H1 (cell line): ENCODE data around the gene MS4A7. TPM values are rescaled to one million over a fixed set of nuclear protein-coding genes. Genes with fewer than 3 reads are reported as not detected.

Experiments
- CTCF ChIA-PET: fragments of 300-600 bp; sonication (Branson Sonifier 250); formaldehyde crosslinking; loops from one replicate; lab custom pipeline; 2021; ENCODE audit not compliant: partially characterized antibody; lab: Charles Lee
- POLR2A ChIA-PET: fragments of 300-600 bp; sonication (Branson Sonifier 250); formaldehyde crosslinking; loops from one replicate; lab custom pipeline; 2021; ENCODE audit warnings: inconsistent platforms; ENCODE audit not compliant: partially characterized antibody; lab: Charles Lee
- DNase-seq, 2 experiments: peaks; one replicate each; pipeline versions ENCODE4 v3.0.0 to v3.0.0-alpha.2; 2010 to 2022; ENCODE audit warnings: low spot score in 2 of 2, low read depth in 1 of 2, mixed read lengths in 1 of 2
- FAIRE-seq: peaks from 2 replicates; lab custom pipeline; 2011; peaks lifted over from hg19 to GRCh38; lab: Jason Lieb, UNC
- H2AFZ ChIP-seq: 2 replicates; pipeline ENCODE4 v1.8.1; 2012; ENCODE audit warnings: low read length, inconsistent platforms
- H2AK5ac ChIP-seq: 2 replicates; pipeline ENCODE4 v1.6.1; 2013; ENCODE audit warnings: low read depth, low read length
- H2BK120ac ChIP-seq: replicated peaks from 2 replicates; pipeline ENCODE3; 2013; ENCODE audit warnings: low read depth, low read length, inconsistent platforms
- H2BK12ac ChIP-seq: 2 replicates; pipeline ENCODE4 v1.6.1; 2013; ENCODE audit warnings: low read depth, low read length
- H2BK15ac ChIP-seq: 2 replicates; pipeline ENCODE4 v1.6.1; 2013; ENCODE audit warnings: low read length
- H2BK20ac ChIP-seq: 2 replicates; pipeline ENCODE4 v1.6.1; 2013; ENCODE audit warnings: low read length
- H2BK5ac ChIP-seq: 2 replicates; pipeline ENCODE4 v1.6.1; 2013; ENCODE audit warnings: low read depth, low read length
- H3K14ac ChIP-seq: 2 replicates; pipeline ENCODE4 v1.6.1; 2013; ENCODE audit warnings: inconsistent platforms; ENCODE audit not compliant: insufficient read length
- H3K18ac ChIP-seq: 2 replicates; pipeline ENCODE4 v1.6.1; 2013; ENCODE audit warnings: low read length; ENCODE audit errors: extremely low read depth
- H3K23ac ChIP-seq: 2 replicates; pipeline ENCODE4 v1.6.1; 2013; ENCODE audit warnings: inconsistent platforms; ENCODE audit not compliant: insufficient read length
- H3K23me2 ChIP-seq: 2 replicates; pipeline ENCODE4 v1.6.1; 2013; ENCODE audit warnings: low read depth, low read length
- H3K27ac ChIP-seq: 2 replicates; pipeline ENCODE4 v1.6.1; 2011; ENCODE audit warnings: low read depth, low read length, inconsistent platforms
- H3K27me3 ChIP-seq, 4 experiments: replicated peaks in 1 of 4; 1 replicate in 1 of 4; 2 replicates in 3 of 4; pipeline versions ENCODE4 v1.6.1 to v1.8.1; 2011 to 2013; ENCODE audit warnings: low read length in 3 of 4, mild to moderate bottlenecking in 3 of 4, inconsistent platforms in 2 of 4, mixed read lengths in 2 of 4, moderate library complexity in 1 of 4; ENCODE audit not compliant: control insufficient read depth in 3 of 4, insufficient read depth in 3 of 4; ENCODE audit errors: extremely low read depth in 1 of 4
- H3K36me3 ChIP-seq, 4 experiments: 2 replicates each; pipeline versions ENCODE4 v1.6.1 to v1.8.1; 2011 to 2013; ENCODE audit warnings: mild to moderate bottlenecking in 4 of 4, low read length in 3 of 4, moderate library complexity in 2 of 4, control low read depth in 1 of 4, inconsistent platforms in 1 of 4; ENCODE audit not compliant: insufficient read depth in 4 of 4, control insufficient read depth in 2 of 4
- H3K4ac ChIP-seq: replicated peaks from 2 replicates; pipeline ENCODE3; 2013; ENCODE audit warnings: low read length, low read depth, mixed read lengths, inconsistent platforms; ENCODE audit not compliant: insufficient read length
- H3K4me1 ChIP-seq, 4 experiments: replicated peaks in 1 of 4; 1 replicate in 1 of 4; 2 replicates in 3 of 4; pipeline versions ENCODE4 v1.6.1 to v1.8.1; 2011 to 2013; ENCODE audit warnings: low read length in 3 of 4, inconsistent platforms in 2 of 4, mixed read lengths in 1 of 4; ENCODE audit not compliant: insufficient read depth in 4 of 4, control insufficient read depth in 3 of 4
- H3K4me2 ChIP-seq, 2 experiments: 2 replicates each; pipeline versions ENCODE4 v1.6.1 to v1.8.1; 2011 to 2013; ENCODE audit warnings: low read depth in 2 of 2, low read length in 2 of 2, control low read depth in 1 of 2, inconsistent platforms in 1 of 2, mild to moderate bottlenecking in 1 of 2; ENCODE audit not compliant: insufficient read depth in 1 of 2
- H3K4me3 ChIP-seq, 4 experiments: fragments of 200-600, 300-600 bp in 1 of 4; sonication (generic), shearing (Covaris generic), sonication (Bioruptor Twin) in 1 of 4; 2 replicates each; pipeline versions ENCODE4 v1.5.1 to v1.8.1; 2011 to 2016; ENCODE audit warnings: low read length in 4 of 4, low read depth in 3 of 4, control low read depth in 2 of 4, inconsistent platforms in 2 of 4, mild to moderate bottlenecking in 2 of 4, mixed read lengths in 1 of 4, moderate library complexity in 1 of 4; ENCODE audit not compliant: insufficient read depth in 2 of 4; ENCODE audit errors: extremely low read depth in 1 of 4
- H3K56ac ChIP-seq: replicated peaks from 2 replicates; pipeline ENCODE3; 2013; ENCODE audit warnings: low read depth, mild to moderate bottlenecking, mixed read lengths, low read length, inconsistent platforms; ENCODE audit not compliant: insufficient read length
- H3K79me1 ChIP-seq: 2 replicates; pipeline ENCODE4 v1.6.1; 2013; ENCODE audit warnings: low read depth, low read length, control low read depth
- H3K79me2 ChIP-seq, 2 experiments: 2 replicates each; pipeline versions ENCODE4 v1.6.1 to v1.8.1; 2012 to 2013; ENCODE audit warnings: low read length in 2 of 2, mild to moderate bottlenecking in 2 of 2, inconsistent platforms in 1 of 2; ENCODE audit not compliant: insufficient read depth in 2 of 2, control insufficient read depth in 1 of 2
- H3K9ac ChIP-seq, 4 experiments: replicated peaks in 1 of 4; 1 replicate in 1 of 4; 2 replicates in 3 of 4; pipeline versions ENCODE4 v1.6.1 to v1.8.1; 2011 to 2013; ENCODE audit warnings: low read depth in 3 of 4, low read length in 3 of 4, control low read depth in 2 of 4, mild to moderate bottlenecking in 2 of 4, moderate library complexity in 2 of 4, inconsistent platforms in 1 of 4; ENCODE audit errors: extremely low read depth in 1 of 4
- H3K9me3 ChIP-seq, 2 experiments: 2 replicates each; pipeline versions ENCODE4 v1.6.1 to v1.8.1; 2012 to 2013; ENCODE audit warnings: mild to moderate bottlenecking in 2 of 2, moderate library complexity in 2 of 2, control low read depth in 1 of 2, inconsistent platforms in 1 of 2, low read depth in 1 of 2, low read length in 1 of 2, mixed read lengths in 1 of 2; ENCODE audit not compliant: insufficient read depth in 2 of 2
- H4K20me1 ChIP-seq, 2 experiments: replicated peaks in 1 of 2; 2 replicates each; pipeline versions ENCODE3 to v1.8.1; 2011 to 2013; ENCODE audit warnings: inconsistent platforms in 2 of 2, low read length in 2 of 2, mild to moderate bottlenecking in 1 of 2; ENCODE audit not compliant: insufficient read depth in 2 of 2, control insufficient read depth in 1 of 2
- H4K5ac ChIP-seq: 2 replicates; pipeline ENCODE4 v1.6.1; 2013; ENCODE audit warnings: low read length, low read depth, mixed read lengths, inconsistent platforms; ENCODE audit not compliant: insufficient read length
- H4K8ac ChIP-seq: 2 replicates; pipeline ENCODE4 v1.8.0; 2013; ENCODE audit warnings: mild to moderate bottlenecking, moderate library complexity, low read length, inconsistent platforms; ENCODE audit not compliant: insufficient read depth; ENCODE audit errors: extremely low read depth
- H4K91ac ChIP-seq: replicated peaks from 2 replicates; pipeline ENCODE3; 2013; ENCODE audit warnings: low read length, mixed read lengths, inconsistent platforms; ENCODE audit not compliant: insufficient read length
- CBX8 ChIP-seq: fragments of 300-800, 300-1000 bp; sonication (generic); IDR thresholded peaks from 2 replicates; pipeline ENCODE4 v1.7.1; 2016; ENCODE audit warnings: low read depth, low read length, borderline replicate concordance
- E2F6 ChIP-seq: IDR thresholded peaks from 2 replicates; pipeline ENCODE4 v1.6.1; 2012; ENCODE audit warnings: inconsistent platforms
- EP300 ChIP-seq, 2 experiments: IDR thresholded peaks; 1 replicate in 1 of 2; 2 replicates in 1 of 2; pipeline ENCODE4 v1.6.1; 2011 to 2012; ENCODE audit warnings: low read depth in 2 of 2, low read length in 2 of 2, mild to moderate bottlenecking in 2 of 2, borderline replicate concordance in 1 of 2, inconsistent platforms in 1 of 2, moderate library complexity in 1 of 2
- HDAC2 ChIP-seq, 2 experiments: fragments of 300-600 bp in 1 of 2; sonication (generic) in 1 of 2; IDR thresholded peaks; 2 replicates each; pipeline ENCODE4 v1.6.1; 2011 to 2012; ENCODE audit warnings: low read depth in 2 of 2, low read length in 2 of 2, mild to moderate bottlenecking in 2 of 2, moderate library complexity in 2 of 2, borderline replicate concordance in 1 of 2, inconsistent platforms in 1 of 2
- JUND ChIP-seq: IDR thresholded peaks from 2 replicates; pipeline ENCODE4 v1.6.1; 2011; ENCODE audit warnings: mild to moderate bottlenecking, improper control_type of control experiment, low read length
- KDM4A ChIP-seq: IDR thresholded peaks from one replicate; pipeline ENCODE4 v1.7.1; 2012; ENCODE audit warnings: low read depth, mild to moderate bottlenecking, moderate library complexity, low read length, inconsistent platforms; ENCODE audit not compliant: severe bottlenecking
- MAX ChIP-seq: IDR thresholded peaks from 2 replicates; pipeline ENCODE4 v1.6.1; 2012; ENCODE audit warnings: inconsistent platforms
- SIN3A ChIP-seq, 2 experiments: IDR thresholded peaks in 1 of 2; conservative IDR thresholded peaks in 1 of 2; 2 replicates each; pipeline ENCODE4 v1.6.1; 2011 to 2012; ENCODE audit warnings: low read length in 2 of 2, improper control_type of control experiment in 1 of 2, low read depth in 1 of 2, mild to moderate bottlenecking in 1 of 2
- TAF7 ChIP-seq: optimal IDR thresholded peaks from 2 replicates; pipeline ENCODE3; 2011; ENCODE audit warnings: low read depth, mild to moderate bottlenecking, inconsistent platforms, low read length, moderate library complexity, borderline replicate concordance
- WGBS, 2 experiments: shearing (Covaris generic) in 1 of 2; methylation state at CpG; one replicate each; pipeline versions ENCODE4 v1.1.6 to v1.1.7; 2013 to 2015; ENCODE audit warnings: low lambda C conversion rate in 2 of 2, mixed read lengths in 2 of 2, inconsistent platforms in 1 of 2, low coverage in 1 of 2, missing lambda C conversion rate in 1 of 2; ENCODE audit not compliant: insufficient replicate concordance in 2 of 2, insufficient coverage in 1 of 2, insufficient read length in 1 of 2; ENCODE audit errors: extremely low coverage in 1 of 2, missing lambda C conversion rate in 1 of 2; 5-methylcytosine and 5-hydroxymethylcytosine counted together
- polyA plus RNA-seq, 7 experiments: library from polyadenylated mRNA; depleted of rRNA in 3 of 7; stranded (reverse) in 5 of 7; unstranded in 2 of 7; fragments of >200 nt in 5 of 7; fragments of 200-250 nt in 2 of 7; gene quantifications; 1 replicate in 5 of 7; 2 replicates in 1 of 7; 4 replicates in 1 of 7; pipeline versions ENCODE4 v1.2.1 to v1.2.3, GENCODE V29; 2011 to 2013; ENCODE audit warnings: missing spikeins in 2 of 7, mixed read lengths in 2 of 7
- total RNA-seq: library from RNA; stranded (reverse); fragmentation: NEBNext Ultra II Directional; extraction: Animal tissue kit (Norgen Biotek cat#: 25700); gene quantifications from 2 replicates; pipeline ENCODE4 v1.2.1, GENCODE V29; 2021

The MS4A7 gene
- total and polyA plus RNA-seq, 2 of the 8 experiments (the other 6 are each of a cell fraction or from before 2014, with no cell fraction given): not detected

GRCh38 chr11:60389279-60389910, 11.1 kb downstream of the MS4A7 start:
- Histone ChIP-seq H3K23ac (no peak overlapping the region), H3K4me3 (no peak overlapping the region), H2BK120ac (no peak overlapping the region), H2AFZ (no peak overlapping the region)
- TF ChIP-seq EP300 (IDR thresholded peaks at IDR 0.05; ENCODE audit: borderline replicate concordance in 1 of 2, low read depth in 2 of 2, low read length in 2 of 2) (no peak), SIN3A (conservative IDR thresholded peaks at IDR 0.05 in 1 of 2, IDR thresholded peaks at IDR 0.05 in 1 of 2; ENCODE audit: low read depth in 1 of 2, low read length in 2 of 2) (no peak), E2F6 (no peak), JUND (no peak), TAF7 (no peak), KDM4A (no peak), MAX (no peak), HDAC2 (IDR thresholded peaks at IDR 0.05; ENCODE audit: borderline replicate concordance in 1 of 2, low read depth in 2 of 2, low read length in 2 of 2) (no peak), CBX8 (no peak)
- TF ChIP-seq, all 59 proteins: peak for 0
- no peak overlapping the region for H4K5ac ChIP-seq
- no peaks in the 10 kb centered on the region for H4K20me1 ChIP-seq
- no peak overlapping the region for H3K9ac ChIP-seq
- no peaks in the 10 kb centered on the region for H3K27me3 ChIP-seq
- FAIRE-seq: no peak
- H3K18ac ChIP-seq: no peak overlapping the region
- no peak overlapping the region for H2BK12ac ChIP-seq
- H4K91ac ChIP-seq: no peak overlapping the region
- H3K79me1 ChIP-seq: no peaks in the 10 kb centered on the region
- no peak overlapping the region for H3K14ac ChIP-seq
- no peak overlapping the region for H2BK20ac ChIP-seq
- H3K79me2 ChIP-seq: no peaks in the 10 kb centered on the region
- no peaks in the 10 kb centered on the region for H3K23me2 ChIP-seq
- DNase-seq: no peak
- ChIA-PET POLR2A (no interaction called here), CTCF (no interaction called here)
- H2AK5ac ChIP-seq: no peak overlapping the region
- no peaks in the 10 kb centered on the region for H3K4me1 ChIP-seq
- no peak overlapping the region for H4K8ac ChIP-seq
- H3K56ac ChIP-seq: no peak overlapping the region
- WGBS, 2 experiments: 72% methylated on average over 5 of the region's 5 CpGs; no CpG with 5 or more reads in 1 of the 2 experiments
- no peaks in the 10 kb centered on the region for H3K9me3 ChIP-seq
- no peak overlapping the region for H2BK5ac ChIP-seq
- H3K27ac ChIP-seq: no peak overlapping the region
- H3K4ac ChIP-seq: no peak overlapping the region
- H2BK15ac ChIP-seq: no peak overlapping the region
- H3K36me3 ChIP-seq: no peaks in the 10 kb centered on the region
- no peak overlapping the region for H3K4me2 ChIP-seq
